Measurements from ENCODE around the gene ELF2.
"Not testable (repeated sequence)": the region's sequence is repeated elsewhere in the genome, so short reads cannot be mapped to it uniquely, and the experiment has no call there.

Gene ELF2

DNA sequence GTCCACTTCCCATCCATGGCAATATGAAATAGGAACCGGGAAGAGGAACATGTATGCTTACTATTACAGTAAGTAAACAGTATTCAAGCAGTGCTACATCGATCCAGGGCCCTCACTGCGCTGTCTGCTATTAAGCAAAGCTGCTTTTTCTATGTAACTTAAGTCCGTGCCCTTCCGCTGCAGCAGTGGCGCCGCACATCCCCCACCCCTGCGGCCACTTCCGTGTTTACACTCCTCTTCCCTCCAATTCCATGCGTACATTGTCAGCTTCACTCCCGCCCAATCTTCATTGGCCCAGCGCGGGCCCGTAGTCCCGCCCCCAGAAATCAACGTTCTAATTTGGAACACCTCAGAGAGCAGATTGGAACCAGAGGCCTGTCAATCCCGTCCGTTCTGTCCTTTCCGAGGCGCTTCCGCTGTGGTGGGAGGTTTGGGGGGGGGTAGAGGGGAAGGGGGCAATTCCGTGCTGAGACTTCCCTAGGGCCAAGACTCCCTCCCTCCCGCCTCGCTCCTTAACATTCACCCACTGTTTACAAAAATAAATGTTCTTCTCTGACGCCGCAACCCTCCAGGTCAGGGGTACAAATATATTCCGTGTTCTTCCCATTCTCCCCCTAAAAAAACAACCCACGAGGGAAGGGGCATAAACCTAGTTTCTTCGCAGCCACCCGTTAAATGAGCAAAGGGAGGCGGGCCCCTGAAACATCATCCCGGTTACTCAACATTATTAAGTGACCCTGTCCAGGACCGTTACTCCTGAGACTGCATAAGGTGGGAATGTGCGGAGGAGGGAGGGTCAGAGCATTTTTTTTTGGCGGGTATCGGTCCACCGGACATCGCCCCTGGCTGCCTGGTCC lies 94.0 kb downstream of the ELF2 start:
- in situ Hi-C loops (cut with HindIII; ENCODE audit: low sequenced_read_pairs) = no loop called here

DNA sequence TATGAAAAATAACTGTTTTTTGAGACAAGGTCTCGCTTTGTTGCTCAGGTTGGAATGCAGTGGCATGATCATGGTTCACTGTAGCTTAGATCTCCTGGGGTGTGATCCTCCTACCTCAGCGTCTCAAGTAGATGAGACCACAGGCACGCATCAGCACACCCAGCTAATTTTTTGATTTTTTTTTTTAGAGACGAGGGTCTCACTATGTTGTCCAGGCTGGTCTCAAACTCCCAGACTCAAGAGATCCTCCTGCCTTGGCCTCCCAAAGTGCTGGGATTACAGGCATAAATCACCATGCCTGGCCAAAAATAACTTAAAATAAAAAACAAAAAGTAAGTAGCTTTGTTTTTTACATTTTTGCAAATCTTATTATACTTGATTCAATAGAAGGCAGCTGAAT lies 98.1 kb downstream of the ELF2 start:
- in situ Hi-C loops (cut with HindIII; ENCODE audit: low sequenced_read_pairs) = no loop called here

- in situ Hi-C loops (cut with HindIII; ENCODE audit: low sequenced_read_pairs) = no loop called here
These were observed 99.3 kb downstream of the ELF2 start for GRCh38 chr4:139077567-139078355.

- in situ Hi-C loops (cut with HindIII; ENCODE audit: low sequenced_read_pairs) = no loop called here
These were observed 100.8 kb downstream of the ELF2 start for GRCh38 chr4:139076016-139076744.

DNA sequence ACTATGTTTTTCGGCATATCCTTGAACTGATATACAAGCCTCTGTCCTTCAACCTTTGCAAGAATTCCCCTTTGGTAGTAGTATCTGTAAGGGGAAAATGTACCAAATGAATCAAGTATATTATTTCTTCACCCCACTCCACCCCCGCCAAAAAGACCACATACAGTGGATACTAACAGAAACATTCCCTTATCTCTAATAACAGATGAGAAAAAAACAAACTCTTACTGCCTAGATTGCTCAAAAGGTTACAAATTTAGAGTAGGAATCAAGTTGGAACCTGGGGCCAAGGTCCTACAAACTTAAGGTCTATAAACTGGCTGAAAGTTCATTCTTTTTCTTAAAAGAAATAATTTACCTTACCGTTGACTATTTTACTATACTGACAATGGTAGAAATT lies 116.4 kb downstream of the ELF2 start:
- in situ Hi-C loops (cut with HindIII; ENCODE audit: low sequenced_read_pairs) = no loop called here

DNA sequence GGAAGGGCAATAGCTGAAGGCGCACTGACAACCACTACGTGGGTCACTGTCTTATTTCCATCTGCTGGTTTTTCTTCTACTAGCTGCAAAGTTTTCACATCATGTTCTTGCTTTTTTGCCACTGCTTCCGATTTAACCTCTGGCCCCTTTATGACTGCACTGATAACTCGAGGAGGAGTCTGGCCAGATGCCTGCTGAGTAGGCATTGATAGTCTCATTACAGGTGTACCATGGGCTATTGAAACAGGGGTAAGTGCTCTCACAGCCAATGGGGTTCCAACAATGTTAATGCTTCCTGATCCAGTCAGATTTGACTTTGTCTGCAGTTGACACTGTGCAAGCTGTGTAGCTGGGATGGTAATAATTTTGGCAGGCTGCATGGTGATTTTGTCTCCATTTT lies 118.0 kb downstream of the ELF2 start:
- in situ Hi-C loops (cut with HindIII; ENCODE audit: low sequenced_read_pairs) = not testable (repeated sequence)

DNA sequence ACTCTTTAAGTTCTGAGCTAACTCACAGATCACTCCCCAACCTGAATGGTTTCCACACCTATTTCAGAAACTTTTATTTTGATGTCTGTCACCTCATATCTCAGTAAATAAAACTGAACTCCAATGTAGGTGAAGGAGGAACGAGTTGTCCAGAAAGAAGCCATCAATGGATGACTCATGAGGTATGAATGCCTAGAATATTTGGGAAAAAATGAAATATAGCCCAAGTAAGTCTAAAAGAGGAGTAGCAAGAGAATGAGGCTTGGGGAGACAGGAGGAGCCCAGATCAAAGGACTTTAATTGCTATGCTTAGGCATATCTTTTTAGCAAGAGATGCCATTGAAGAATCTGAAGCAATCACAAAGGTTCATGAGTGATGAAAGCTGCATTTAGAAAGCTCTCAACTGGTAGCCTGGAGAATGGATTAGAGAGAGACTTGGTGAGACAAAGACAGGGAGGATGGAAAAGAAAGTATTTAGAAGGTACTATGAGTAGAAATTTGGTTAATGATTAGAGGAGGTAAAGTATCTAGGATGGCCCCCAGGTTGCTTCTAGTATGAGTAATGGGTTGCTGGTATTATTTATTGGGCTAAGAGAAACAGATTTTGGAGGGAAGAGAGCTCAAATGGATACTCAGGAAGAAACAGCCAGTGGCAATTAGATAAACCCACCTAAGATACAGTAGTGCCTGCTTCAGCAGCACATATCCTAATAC lies 122.1 kb downstream of the ELF2 start:
- in situ Hi-C loops (cut with HindIII; ENCODE audit: low sequenced_read_pairs) = no loop called here

DNA sequence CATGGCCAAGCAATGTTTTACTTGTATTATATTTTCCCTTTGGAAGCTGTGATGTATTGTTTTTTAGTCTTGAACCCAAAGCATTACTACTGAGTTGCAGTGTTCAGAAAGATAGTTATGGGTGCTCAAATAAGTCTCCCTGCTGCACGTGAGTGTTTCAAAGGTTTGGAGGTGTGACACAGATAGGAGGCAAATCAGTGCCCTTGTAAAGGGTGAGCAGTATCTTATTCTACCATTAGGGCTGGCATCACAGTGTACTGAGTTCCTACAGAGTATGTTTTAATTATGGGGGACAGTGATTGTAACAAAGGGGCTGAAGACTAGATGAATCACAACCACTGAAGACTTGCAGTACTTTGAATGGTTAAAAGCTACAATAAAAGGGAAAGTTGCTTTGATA lies 123.1 kb downstream of the ELF2 start:
- in situ Hi-C loops (cut with HindIII; ENCODE audit: low sequenced_read_pairs) = no loop called here

DNA sequence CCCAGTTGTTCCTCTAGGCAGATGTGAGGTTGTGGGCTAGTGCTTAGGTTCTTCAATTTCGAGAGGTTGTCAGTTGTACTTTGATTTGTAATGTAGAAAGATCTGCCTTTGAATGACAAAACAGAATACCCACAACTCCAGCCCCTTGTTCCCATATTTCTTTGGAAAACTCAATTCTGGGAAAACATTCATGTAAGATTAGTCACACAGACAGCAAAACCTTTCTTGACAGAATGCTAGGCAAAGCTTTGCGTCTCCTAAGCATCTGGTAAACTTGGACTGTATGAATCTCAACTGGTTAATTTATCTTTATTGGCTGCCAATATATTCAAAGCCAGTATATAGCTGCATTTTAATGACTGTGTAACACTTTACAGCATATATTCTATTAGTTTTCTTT lies 126.6 kb downstream of the ELF2 start:
- in situ Hi-C loops (cut with HindIII; ENCODE audit: low sequenced_read_pairs) = no loop called here

GRCh38 chr4:139048026-139048425 lies 129.0 kb downstream of the ELF2 start:
- in situ Hi-C loops (cut with HindIII; ENCODE audit: low sequenced_read_pairs) = no loop called here

DNA sequence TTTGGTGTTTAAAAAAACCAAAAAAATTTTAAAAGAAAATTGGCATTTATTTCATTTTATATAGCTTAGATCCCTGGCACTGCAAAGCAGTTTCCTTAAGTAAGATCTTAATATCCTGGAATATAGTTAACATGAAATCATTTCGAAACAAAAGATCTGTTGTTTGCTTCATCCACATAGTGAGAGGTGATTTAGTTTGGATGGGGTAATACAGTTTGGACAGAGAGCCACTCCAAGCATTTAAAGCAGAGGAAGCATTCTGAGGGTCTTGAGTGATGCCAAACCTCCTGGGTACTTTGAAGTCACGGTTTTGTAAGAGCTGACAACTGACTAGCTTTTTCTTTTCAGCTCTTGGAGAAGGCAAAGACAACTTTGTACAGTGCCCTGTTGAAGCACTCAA lies 132.7 kb downstream of the ELF2 start:
- in situ Hi-C loops (cut with HindIII; ENCODE audit: low sequenced_read_pairs) = no loop called here

DNA sequence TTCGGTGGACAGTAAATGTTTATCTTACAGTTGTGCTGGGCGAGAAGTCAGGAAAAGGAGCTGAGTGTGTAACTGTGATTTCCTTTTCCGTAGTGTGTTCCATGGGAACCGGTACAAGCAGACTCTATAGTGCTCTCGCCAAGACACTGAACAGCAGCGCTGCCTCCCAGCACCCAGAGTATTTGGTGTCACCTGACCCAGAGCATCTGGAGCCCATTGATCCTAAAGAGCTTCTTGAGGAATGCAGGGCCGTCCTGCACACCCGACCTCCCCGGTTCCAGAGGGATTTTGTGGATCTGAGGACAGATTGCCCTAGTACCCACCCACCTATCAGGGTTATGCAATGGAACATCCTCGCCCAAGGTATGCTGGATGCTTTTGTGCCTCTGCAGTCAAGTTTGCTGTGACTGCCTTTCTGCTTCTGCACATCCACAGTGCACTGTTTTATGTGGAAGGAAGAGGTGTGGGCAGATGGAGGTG lies 134.0 kb downstream of the ELF2 start:
- in situ Hi-C loops (cut with HindIII; ENCODE audit: low sequenced_read_pairs) = no loop called here

- in situ Hi-C loops (cut with HindIII; ENCODE audit: low sequenced_read_pairs) = loop anchor here (10.0 kb wide), 1 partner anchor 266 kb away; the partner anchor contains the start of genes NAA15 and NDUFC1
These were observed 138.1 kb downstream of the ELF2 start for GRCh38 chr4:139038874-139039443.

GRCh38 chr4:139036885-139037284 lies 140.1 kb downstream of the ELF2 start:
- in situ Hi-C loops (cut with HindIII; ENCODE audit: low sequenced_read_pairs) = loop anchor here (10.0 kb wide), 1 partner anchor 268 kb away; the partner anchor contains the start of genes NAA15 and NDUFC1

- in situ Hi-C loops (cut with HindIII; ENCODE audit: low sequenced_read_pairs) = loop anchor here (10.0 kb wide), 1 partner anchor 269 kb away; the partner anchor contains the start of genes NAA15 and NDUFC1
These were observed 141.4 kb downstream of the ELF2 start for GRCh38 chr4:139035650-139036049.

DNA sequence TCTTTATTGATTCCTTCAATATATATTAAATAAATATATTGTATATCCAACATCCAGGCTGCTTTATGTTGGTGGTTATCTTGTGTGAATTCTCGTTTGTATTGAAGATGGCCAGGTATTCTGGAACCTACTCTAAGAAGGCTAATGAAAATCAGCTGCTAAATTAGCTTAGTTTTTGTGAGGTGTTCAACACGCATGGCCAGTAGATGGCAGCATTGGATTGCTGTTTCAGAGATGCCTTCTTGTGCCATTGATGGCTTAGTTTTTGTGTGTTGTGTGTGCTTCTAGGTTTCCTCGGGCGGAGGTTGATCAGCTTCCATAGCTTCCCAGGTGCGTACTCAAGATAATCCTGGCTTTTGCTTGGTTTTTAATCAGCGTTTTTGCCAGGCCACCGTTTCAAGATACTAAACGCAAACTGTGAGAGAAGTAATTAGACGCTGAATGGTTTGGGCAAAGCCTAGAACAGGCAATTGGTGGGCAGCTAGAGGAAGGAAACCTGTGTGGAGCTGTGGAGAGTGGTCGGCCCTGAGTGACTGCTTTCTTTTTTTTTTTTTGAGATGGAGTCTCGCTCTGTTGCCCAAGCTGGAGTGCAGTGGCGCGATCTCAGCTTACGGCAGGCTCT lies 146.3 kb downstream of the ELF2 start:
- in situ Hi-C loops (cut with HindIII; ENCODE audit: low sequenced_read_pairs) = loop anchor here (10.0 kb wide), 1 partner anchor 274 kb away; the partner anchor contains the start of genes NAA15 and NDUFC1

GRCh38 chr4:139029866-139030363 lies 147.1 kb downstream of the ELF2 start:
- in situ Hi-C loops (cut with HindIII; ENCODE audit: low sequenced_read_pairs) = loop anchor here (10.0 kb wide), 1 partner anchor 275 kb away; the partner anchor contains the start of genes NAA15 and NDUFC1

DNA sequence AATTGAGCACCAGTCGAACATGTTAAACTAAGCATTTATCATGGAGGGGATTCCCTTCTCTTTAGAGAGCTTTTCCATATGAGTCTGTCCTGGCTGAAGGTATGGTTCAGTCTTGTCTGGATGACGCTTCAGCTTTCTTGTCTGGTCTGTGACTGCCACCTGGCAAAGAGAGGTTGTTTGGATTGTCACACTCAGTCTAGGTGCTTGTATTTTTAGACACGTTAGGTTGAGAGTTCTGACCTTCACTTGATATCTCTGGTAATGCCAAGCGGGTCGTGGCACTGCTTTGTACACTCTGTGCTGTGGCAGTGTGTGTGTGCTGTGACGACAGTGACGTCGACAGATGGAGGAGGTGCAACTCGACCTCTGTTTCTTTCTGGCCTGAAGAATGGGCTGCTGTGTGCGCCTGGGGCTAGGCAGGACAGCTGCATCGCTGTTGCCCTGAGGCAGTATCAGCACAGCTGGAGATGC lies 148.8 kb downstream of the ELF2 start:
- in situ Hi-C loops (cut with HindIII; ENCODE audit: low sequenced_read_pairs) = no loop called here

- in situ Hi-C loops (cut with HindIII; ENCODE audit: low sequenced_read_pairs) = no loop called here
These were observed 149.2 kb downstream of the ELF2 start for GRCh38 chr4:139027776-139028175.
